ENCODE data around the gene LMF1.

LMF1 gene

GRCh38 chr16:927406-927805, 43.4 kb downstream of the LMF1 start:
- ATAC-seq: no peak

GRCh38 chr16:926715-927114, 44.1 kb downstream of the LMF1 start:
- ATAC-seq: no peak

- ATAC-seq: no peak
Measured at GRCh38 chr16:924806-925205, 46.0 kb downstream of the LMF1 start.

- ATAC-seq: no peak
Measured at GRCh38 chr16:924063-924462, 46.7 kb downstream of the LMF1 start.

GRCh38 chr16:923184-923583, 47.6 kb downstream of the LMF1 start:
- no peak for ATAC-seq

- no peak for ATAC-seq
Measured at GRCh38 chr16:922051-922450, 48.7 kb downstream of the LMF1 start.

GRCh38 chr16:921321-921905, 49.4 kb downstream of the LMF1 start:
- ATAC-seq: no peak

GRCh38 chr16:920717-921116, 50.1 kb downstream of the LMF1 start:
- ATAC-seq: no peak

GRCh38 chr16:920051-920681, 50.6 kb downstream of the LMF1 start:
- ATAC-seq: no peak

- ATAC-seq: no peak
Measured at GRCh38 chr16:919658-920050, 51.1 kb downstream of the LMF1 start.

GRCh38 chr16:918741-919657, 51.8 kb downstream of the LMF1 start:
- ATAC-seq: no peak

GRCh38 chr16:918068-918467, 52.7 kb downstream of the LMF1 start:
- ATAC-seq: no peak

- no peak for ATAC-seq
Measured at GRCh38 chr16:917591-918061, 53.2 kb downstream of the LMF1 start.

GRCh38 chr16:916035-916799, 54.6 kb downstream of the LMF1 start:
- ATAC-seq: no peak

GRCh38 chr16:915546-915945, 55.2 kb downstream of the LMF1 start:
- no peak for ATAC-seq

GRCh38 chr16:914440-914839, 56.3 kb downstream of the LMF1 start:
- peak; percentile 53 to 65 for ATAC-seq

- no peak for ATAC-seq
Measured at GRCh38 chr16:913817-914439, 56.9 kb downstream of the LMF1 start.

GRCh38 chr16:912684-913613, 57.8 kb downstream of the LMF1 start:
- ATAC-seq: no peak

- no peak for ATAC-seq
Measured at GRCh38 chr16:912322-912683, 58.5 kb downstream of the LMF1 start.

GRCh38 chr16:911604-912321, 59.0 kb downstream of the LMF1 start:
- ATAC-seq: no peak

GRCh38 chr16:911101-911500, 59.7 kb downstream of the LMF1 start:
- ATAC-seq: no peak

All from activated CD4-positive, CD25-positive, alpha-beta regulatory T cell treated with anti-CD3 and anti-CD28 coated beads, Interleukin-2, amount 50 U/mL, for 24 hours (primary cell).